Measurements from ENCODE around the gene MYBL2. TPM values are rescaled to one million over a fixed set of nuclear protein-coding genes. Genes with fewer than 3 reads are reported as not detected.

The MYBL2 gene
- total RNA-seq, 1 donor from 2014 or later = 1.7 TPM

- Histone ChIP-seq H3K27me3 (no peaks in the 10 kb centered on the region), H3K9me3 (no peaks in the 10 kb centered on the region), H3K27ac (no peak overlapping the region), H3K4me1 (no peaks in the 10 kb centered on the region), H3K36me3 (no peaks in the 10 kb centered on the region), H3K4me3 (no peak overlapping the region)
- intact Hi-C loops (cut with DNase I) = no loop called here
- TF ChIP-seq, protein P1, sequence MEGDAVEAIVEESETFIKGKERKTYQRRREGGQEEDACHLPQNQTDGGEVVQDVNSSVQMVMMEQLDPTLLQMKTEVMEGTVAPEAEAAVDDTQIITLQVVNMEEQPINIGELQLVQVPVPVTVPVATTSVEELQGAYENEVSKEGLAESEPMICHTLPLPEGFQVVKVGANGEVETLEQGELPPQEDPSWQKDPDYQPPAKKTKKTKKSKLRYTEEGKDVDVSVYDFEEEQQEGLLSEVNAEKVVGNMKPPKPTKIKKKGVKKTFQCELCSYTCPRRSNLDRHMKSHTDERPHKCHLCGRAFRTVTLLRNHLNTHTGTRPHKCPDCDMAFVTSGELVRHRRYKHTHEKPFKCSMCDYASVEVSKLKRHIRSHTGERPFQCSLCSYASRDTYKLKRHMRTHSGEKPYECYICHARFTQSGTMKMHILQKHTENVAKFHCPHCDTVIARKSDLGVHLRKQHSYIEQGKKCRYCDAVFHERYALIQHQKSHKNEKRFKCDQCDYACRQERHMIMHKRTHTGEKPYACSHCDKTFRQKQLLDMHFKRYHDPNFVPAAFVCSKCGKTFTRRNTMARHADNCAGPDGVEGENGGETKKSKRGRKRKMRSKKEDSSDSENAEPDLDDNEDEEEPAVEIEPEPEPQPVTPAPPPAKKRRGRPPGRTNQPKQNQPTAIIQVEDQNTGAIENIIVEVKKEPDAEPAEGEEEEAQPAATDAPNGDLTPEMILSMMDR (IDR thresholded peaks at IDR 0.05) = no peak
- no peak for TF ChIP-seq POLR2A (IDR thresholded peaks at IDR 0.05)
- no peak for DNase-seq (ENCODE audit: extremely low spot score in 2 of 2)
These were observed 96.0 kb downstream of the MYBL2 start for GRCh38 chr20:43762911-43763310.

- H3K9me3 ChIP-seq = no peaks in the 10 kb centered on the region
- TF ChIP-seq, protein P1 (IDR thresholded peaks at IDR 0.05) = no peak
- no peak for TF ChIP-seq POLR2A (IDR thresholded peaks at IDR 0.05)
- no peak for TF ChIP-seq POLR2AphosphoS5 (IDR thresholded peaks at IDR 0.05; ENCODE audit: insufficient read depth in 1 of 2, low read depth in 1 of 2)
- DNase-seq (ENCODE audit: extremely low spot score in 2 of 2) = no peak
- H3K36me3 ChIP-seq = no peaks in the 10 kb centered on the region
- no peaks in the 10 kb centered on the region for H3K4me1 ChIP-seq
- no peak overlapping the region for H3K4me3 ChIP-seq
- intact Hi-C loops (cut with DNase I) = no loop called here
- H3K27ac ChIP-seq = no peak overlapping the region
- H3K27me3 ChIP-seq = no peaks in the 10 kb centered on the region
These were observed 99.0 kb downstream of the MYBL2 start for GRCh38 chr20:43765916-43766315.

Other genes with a start within 250 kb of the MYBL2 start
- gene SRSF6, start 209.2 kb upstream of the MYBL2 start, total RNA-seq = 112 TPM
- 20.9 TPM for gene L3MBTL1, start 159.4 kb upstream of the MYBL2 start, total RNA-seq
- gene SGK2, start 108.1 kb upstream of the MYBL2 start, total RNA-seq = 5.4 TPM
- gene IFT52, start 76.2 kb upstream of the MYBL2 start, total RNA-seq = 28.0 TPM
- gene GTSF1L, start 59.9 kb downstream of the MYBL2 start, total RNA-seq = not detected
- gene TOX2, start 247.7 kb downstream of the MYBL2 start, total RNA-seq = 5.2 TPM